HG02870 (cell line): ENCODE results near the gene PSMA3.
A peak's percentile ranks its signal among the peaks of the same experiment; 100 is the strongest.
"Not testable (repeated sequence)": the region's sequence is repeated elsewhere in the genome, so short reads cannot be mapped to it uniquely, and the experiment has no call there.

ENCODE experiments used
- ATAC-seq: cut with Tn5 transposase; IDR thresholded peaks from one replicate; pipeline ENCODE4 v1.9.1; 2021; ENCODE audit warnings: mild to moderate bottlenecking, moderate library complexity; ENCODE audit not compliant: unreplicated experiment

PSMA3 gene

GRCh38 chr14:58244556-58245387, at the start of gene PSMA3:
PSMA3 (plus strand) TSS chr14:58244843; CDS start chr14:58244921, 78 bp downstream.
- ATAC-seq: peak; percentile 92

DNA sequence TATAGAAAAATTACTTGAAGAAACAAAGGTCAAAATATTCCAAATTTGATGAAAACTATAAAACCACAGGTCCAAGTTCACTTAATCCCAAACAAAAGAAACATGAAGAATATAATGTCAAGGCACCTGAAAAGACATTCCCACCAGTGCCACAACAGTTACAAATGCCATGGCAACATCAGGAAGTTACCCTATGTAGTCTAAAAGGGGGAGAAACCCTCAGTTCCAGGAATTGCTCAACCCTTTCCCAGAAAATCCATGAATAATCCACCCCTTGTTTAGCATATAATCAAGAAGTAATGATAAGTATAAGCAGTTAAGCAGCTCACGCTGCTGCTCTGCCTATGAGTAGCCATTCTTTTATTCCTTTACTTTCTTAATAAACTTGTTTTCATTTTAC, 48.4 kb upstream of the PSMA3 start:
- ATAC-seq: no peak

- ATAC-seq: no peak
Measured at GRCh38 chr14:58198086-58198485, 46.6 kb upstream of the PSMA3 start.

DNA sequence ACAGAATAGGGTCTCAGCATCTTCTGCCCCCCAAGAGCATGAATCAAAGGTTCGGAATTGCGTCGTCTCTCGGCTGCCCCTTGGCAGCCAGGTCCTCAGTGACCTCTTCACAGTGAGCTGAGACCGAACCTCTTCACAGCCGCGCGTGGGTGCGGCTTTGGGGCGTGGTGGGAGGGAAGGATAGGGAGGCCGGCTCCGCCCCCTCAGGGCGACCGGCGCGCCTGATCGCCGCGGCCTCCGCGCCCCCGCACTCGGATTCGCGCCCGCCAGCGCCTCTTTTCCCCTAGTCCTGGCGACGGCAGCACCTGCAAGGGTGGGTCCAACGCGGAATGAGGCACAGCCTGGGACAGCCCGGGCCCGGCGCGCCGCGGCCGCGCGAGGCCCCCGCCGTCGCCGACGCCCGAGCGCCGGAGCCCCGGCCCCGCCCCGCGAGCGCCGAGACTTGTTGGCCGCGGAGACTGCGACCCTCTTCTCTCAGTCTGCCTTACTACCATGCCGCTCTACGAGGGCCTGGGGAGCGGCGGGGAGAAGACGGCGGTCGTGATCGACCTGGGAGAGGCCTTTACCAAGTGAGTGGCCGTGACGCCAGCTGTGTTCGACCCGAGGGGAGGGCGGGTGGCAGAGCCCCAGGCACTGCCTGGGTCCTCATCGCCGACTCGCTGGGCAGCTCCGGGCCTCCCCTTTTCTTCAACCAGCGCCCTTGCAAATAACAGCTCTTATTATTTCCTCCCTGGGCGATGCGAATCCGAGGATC, 44.7 kb upstream of the PSMA3 start, which contains the start of gene ACTR10:
Gene ACTR10, plus strand, starts transcription at position 424 of the 754 bp plus-strand sequence. Its CDS starts 69 bp downstream, at position 493.
- ATAC-seq: peak; percentile 92

GRCh38 chr14:58200480-58200841, 44.2 kb upstream of the PSMA3 start:
- peak; percentile 16 for ATAC-seq

DNA sequence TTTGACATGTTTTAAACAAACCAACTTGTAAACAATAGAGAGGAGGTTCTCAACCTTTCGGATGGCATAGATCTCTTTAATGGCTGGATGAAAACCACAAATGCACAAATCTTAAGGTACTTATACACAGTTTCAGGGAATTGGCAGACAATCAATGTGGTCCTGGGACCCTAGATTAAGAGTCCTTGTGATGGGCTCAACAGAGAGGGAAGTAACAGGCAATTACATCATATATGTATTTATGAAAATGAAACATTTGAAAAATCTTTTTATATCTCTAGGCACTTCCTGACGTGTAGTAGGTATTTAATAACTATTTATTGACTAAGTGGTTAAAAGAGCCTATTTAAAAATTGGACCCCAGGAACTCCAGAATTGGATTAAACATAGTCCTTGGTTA, 43.8 kb upstream of the PSMA3 start:
- ATAC-seq: no peak

DNA sequence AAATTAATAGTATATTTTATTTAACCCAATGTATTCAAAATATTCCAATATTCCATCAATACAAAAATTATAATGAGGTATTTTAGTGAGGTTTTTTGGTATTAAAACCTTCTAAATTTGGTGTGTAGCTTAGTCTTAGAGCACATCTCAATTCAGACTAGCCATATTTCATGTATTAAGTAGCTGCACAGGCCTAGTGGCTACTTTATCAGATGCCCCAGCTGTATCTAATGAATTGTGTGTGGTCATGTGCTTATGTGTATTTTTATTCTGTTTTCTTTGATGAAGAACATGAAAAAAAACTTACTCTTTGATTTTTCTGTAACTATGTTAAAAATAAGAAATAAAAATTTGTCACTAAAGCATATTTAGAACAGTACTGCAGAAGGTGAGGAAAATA, 31.5 kb upstream of the PSMA3 start:
- ATAC-seq: no peak

DNA sequence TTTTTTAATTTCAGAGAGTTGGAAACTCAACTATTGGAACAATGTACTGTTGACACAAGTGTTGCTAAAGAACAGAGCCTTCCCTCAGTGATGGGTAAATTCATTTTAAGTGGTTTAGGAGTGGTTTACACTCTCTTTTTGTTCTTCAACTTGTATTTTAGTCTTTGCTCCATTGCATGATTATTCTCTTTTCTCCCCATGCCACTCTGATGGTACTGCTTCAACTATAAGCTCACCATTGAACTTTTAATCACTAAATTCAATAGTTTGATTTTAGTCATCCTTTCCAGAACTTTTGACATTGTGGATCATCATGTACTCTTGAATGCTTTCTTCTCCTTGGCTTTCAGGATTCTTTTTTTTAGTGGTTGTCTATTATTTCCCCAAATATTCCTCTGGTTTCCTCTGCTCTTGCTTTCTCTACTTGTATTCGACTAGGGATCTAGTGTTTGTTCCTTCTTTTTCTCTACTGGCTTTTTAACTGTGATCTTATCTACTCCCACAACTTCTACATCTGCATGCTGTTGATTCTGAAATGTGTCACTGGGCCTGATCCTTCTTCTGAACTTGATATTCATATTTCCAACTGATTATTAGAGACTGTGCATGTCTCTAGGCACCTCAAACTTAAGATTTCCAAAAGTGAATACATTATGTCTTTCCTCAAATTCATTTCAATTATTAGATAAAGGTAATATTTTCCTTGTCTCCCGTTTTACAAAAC, 29.3 kb upstream of the PSMA3 start:
- ATAC-seq: no peak

GRCh38 chr14:58216544-58216943, 28.1 kb upstream of the PSMA3 start:
- ATAC-seq: no peak

DNA sequence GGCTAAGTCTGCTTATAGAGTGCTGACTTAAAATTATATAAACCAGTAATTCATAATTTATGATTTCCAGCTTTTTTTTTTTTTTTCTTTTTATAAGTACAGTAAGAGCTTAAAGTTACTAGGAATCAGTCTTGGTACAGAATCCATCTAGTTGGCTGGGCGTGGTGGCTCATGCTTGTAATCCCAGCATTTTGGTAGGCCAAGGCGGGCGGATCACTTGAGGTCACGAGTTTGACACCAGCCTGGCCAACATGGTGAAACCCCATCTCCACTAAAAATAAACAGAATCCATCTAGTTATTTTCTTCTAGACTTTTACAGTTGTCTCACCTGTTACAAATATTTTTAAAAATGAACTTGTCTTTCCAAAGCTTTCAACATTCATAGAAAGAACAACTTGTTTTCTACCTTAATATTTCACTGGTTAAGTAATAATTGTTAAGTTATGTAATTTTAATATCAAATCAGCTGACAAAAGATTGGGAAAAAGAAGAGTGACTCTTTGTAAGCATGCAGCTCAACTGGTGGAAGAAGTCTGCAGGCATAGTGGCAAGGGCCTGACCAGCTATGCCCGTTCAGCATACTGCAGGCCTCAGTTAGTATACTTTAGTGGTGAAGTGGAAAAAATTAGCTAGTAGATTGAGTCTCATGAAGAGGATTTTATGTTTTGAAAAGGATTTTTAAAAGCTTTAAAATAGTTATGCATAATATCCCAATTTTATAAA, 17.4 kb upstream of the PSMA3 start:
- ATAC-seq: no peak

DNA sequence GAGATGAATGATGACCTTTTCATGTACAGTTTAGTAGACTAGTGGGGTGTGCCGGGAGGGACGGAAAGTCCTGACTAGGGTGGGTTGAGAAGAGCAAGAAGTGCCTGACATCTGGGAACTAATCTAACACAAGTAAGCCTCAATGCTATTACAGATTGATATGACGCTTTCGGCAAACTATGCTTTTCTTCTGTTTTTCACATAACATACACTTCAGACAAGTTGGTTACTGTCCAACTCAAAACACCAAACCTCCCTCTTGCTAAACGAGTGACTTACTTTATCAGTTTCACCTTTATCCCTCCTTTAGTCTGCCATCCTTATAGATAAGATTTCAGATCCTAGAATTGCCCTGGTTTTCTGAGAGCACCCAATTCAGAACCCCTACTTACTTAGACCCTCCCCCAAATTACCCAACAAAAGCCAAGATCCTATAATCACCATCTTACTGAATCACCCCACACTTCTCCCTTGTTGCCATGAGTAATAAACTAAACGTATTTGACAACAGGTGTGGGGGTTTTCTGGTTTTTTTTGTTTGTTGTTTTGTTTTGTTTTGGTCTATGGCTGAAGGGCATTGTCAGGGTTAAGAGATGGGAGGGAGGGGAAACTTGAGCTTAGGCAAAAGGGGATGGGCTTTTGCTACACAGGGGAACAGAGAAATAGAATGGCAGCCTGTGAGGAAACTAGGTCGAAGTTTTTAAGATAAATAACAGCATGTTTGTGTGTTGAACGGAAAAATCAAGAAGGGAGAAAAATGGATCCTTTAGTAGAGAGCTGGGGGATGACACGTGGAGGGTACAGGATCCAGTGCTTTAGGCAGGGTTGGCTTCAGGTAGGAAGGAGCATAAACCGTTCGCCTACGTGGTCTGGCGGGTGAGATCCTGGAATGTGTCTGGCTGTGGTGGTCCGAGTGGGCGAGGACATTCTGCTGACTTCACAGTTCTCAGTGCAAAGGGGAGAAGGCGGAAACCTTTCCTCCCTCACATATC, 6.1 kb upstream of the PSMA3 start:
- no peak for ATAC-seq

GRCh38 chr14:58239244-58240195, 5.1 kb upstream of the PSMA3 start:
- ATAC-seq: peak; percentile 24

GRCh38 chr14:58243790-58244555, 670 bp upstream of the PSMA3 start:
- ATAC-seq: peak; percentile 31

GRCh38 chr14:58245562-58245961, 919 bp downstream of the PSMA3 start:
- ATAC-seq: no peak

DNA sequence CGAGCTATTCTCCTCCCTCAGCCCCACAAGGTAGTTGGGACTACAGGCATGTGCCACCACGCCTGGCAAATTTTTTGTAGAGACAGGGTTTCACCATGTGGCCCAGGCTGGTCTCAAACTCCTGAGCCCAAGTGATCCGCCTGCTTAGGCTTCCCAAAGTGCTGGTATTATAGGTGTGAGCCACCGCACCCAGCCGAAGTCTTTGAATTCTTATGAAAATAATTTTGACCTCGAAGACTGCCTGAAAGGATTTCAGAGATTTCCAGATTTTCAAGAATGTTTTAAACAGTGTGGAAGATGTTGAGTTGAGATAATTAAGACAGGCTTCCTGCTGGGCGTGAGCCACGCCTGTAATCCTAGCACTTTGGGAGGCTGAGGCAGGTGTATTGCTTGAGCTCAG, 5.0 kb downstream of the PSMA3 start:
- no peak for ATAC-seq

GRCh38 chr14:58258156-58258555, 13.5 kb downstream of the PSMA3 start:
- no peak for ATAC-seq

- not testable (repeated sequence) for ATAC-seq
Measured at GRCh38 chr14:58262005-58262404, 17.4 kb downstream of the PSMA3 start.

- ATAC-seq: no peak
Measured at GRCh38 chr14:58265401-58265800, 20.8 kb downstream of the PSMA3 start.
